Bronchial epithelial cell (primary cell): ENCODE measurements around the gene MERTK. TPM values are rescaled to one million over a fixed set of nuclear protein-coding genes. Genes with fewer than 3 reads are reported as not detected.

Experiments
- DNase-seq: peaks from one replicate; pipeline ENCODE4 v3.0.0-alpha.2; 2010; ENCODE audit warnings: low read depth
- FAIRE-seq: peaks from 2 replicates; lab custom pipeline; 2011; peaks lifted over from hg19 to GRCh38; lab: Jason Lieb, UNC
- H3K27me3 ChIP-seq: 2 replicates; pipeline ENCODE4 v1.5.1; 2011; ENCODE audit warnings: low read length; ENCODE audit not compliant: control insufficient read depth, insufficient read depth
- H3K36me3 ChIP-seq: 2 replicates; pipeline ENCODE4 v1.5.1; 2011; ENCODE audit warnings: low read length; ENCODE audit not compliant: control insufficient read depth, insufficient read depth
- H3K4me3 ChIP-seq: 2 replicates; pipeline ENCODE4 v1.5.1; 2011; ENCODE audit warnings: mild to moderate bottlenecking, low read depth, low read length, control low read depth
- CTCF ChIP-seq: IDR thresholded peaks from 2 replicates; pipeline ENCODE4 v1.5.1; 2011; ENCODE audit warnings: mild to moderate bottlenecking, moderate library complexity, low read length, control low read depth, inconsistent platforms; ENCODE audit not compliant: insufficient read depth, severe bottlenecking
- total RNA-seq: library from RNA; depleted of rRNA; stranded (reverse); fragments of >200 nt; gene quantifications from 2 replicates; pipeline ENCODE4 v1.2.1, GENCODE V29; 2014

Gene MERTK
- total RNA-seq, 1 donor from 2014 or later: 3.9 TPM

GRCh38 chr2:112074506-112074905 lies 176.1 kb downstream of the MERTK start:
- no peak for FAIRE-seq
- Histone ChIP-seq H3K4me3 (no peak overlapping the region), H3K27me3 (no peaks in the 10 kb centered on the region), H3K36me3 (peaks cover 7% of the 10 kb centered on the region)
- DNase-seq: no peak
- TF ChIP-seq CTCF: no peak

GRCh38 chr2:112075490-112076260 lies 177.3 kb downstream of the MERTK start:
- H3K4me3 ChIP-seq: no peak overlapping the region
- no peak for FAIRE-seq
- peak; percentile 79 for DNase-seq
- no peaks in the 10 kb centered on the region for H3K27me3 ChIP-seq
- no peak for TF ChIP-seq CTCF
- H3K36me3 ChIP-seq: peaks cover 7% of the 10 kb centered on the region

- no peak overlapping the region for H3K4me3 ChIP-seq
- no peak for FAIRE-seq
- peaks cover 16% of the 10 kb centered on the region for H3K36me3 ChIP-seq
- no peaks in the 10 kb centered on the region for H3K27me3 ChIP-seq
- TF ChIP-seq CTCF: no peak
- no peak for DNase-seq
Measured at GRCh38 chr2:112077814-112078213, 179.4 kb downstream of the MERTK start.

Other genes starting within 250 kb of the MERTK start
- 39.8 and 60.6 TPM in 2 replicates for gene ANAPC1, start 14.4 kb upstream of the MERTK start, total RNA-seq
- 31.4 and 37.1 TPM in 2 replicates for gene TMEM87B, start 156.7 kb downstream of the MERTK start, total RNA-seq
- under 0.01 and 0.13 TPM in 2 replicates for gene FBLN7, start 239.8 kb downstream of the MERTK start, total RNA-seq